Calu3 (cell line): Measurements from ENCODE around the gene SRGAP2C. TPM values are rescaled to one million over a fixed set of nuclear protein-coding genes. Genes with fewer than 3 reads are reported as not detected.
"Not testable (repeated sequence)": the region's sequence is repeated elsewhere in the genome, so short reads cannot be mapped to it uniquely, and the experiment has no call there.

Experiments
- BruUV-seq: library from RNA; stranded (reverse); fragments of 400-500 nt; replicated peaks from 2 replicates; lab custom pipeline; 2021; lab: Mats Ljungman, UMichigan
- CTCF ChIA-PET: fragments of 300-600 bp; sonication (Branson Sonifier 250); formaldehyde crosslinking; loops from one replicate; lab custom pipeline; 2022; ENCODE audit warnings: antibody characterized with exemption; lab: Charles Lee
- DNase-seq: peaks from one replicate; pipeline ENCODE4 v3.0.0; 2022
- H3K27ac Mint-ChIP-seq: one replicate; pipeline ENCODE4 v1.8.0; 2022; ENCODE audit warnings: mixed read lengths; ENCODE audit not compliant: unreplicated experiment
- H3K27me3 Mint-ChIP-seq: one replicate; pipeline ENCODE4 v1.8.0; 2022; ENCODE audit warnings: mixed read lengths; ENCODE audit not compliant: unreplicated experiment
- H3K36me3 Mint-ChIP-seq: one replicate; pipeline ENCODE4 v1.8.0; 2022; ENCODE audit warnings: mild to moderate bottlenecking, moderate library complexity, mixed read lengths; ENCODE audit not compliant: insufficient read depth, unreplicated experiment
- H3K4me1 Mint-ChIP-seq: one replicate; pipeline ENCODE4 v1.8.0; 2022; ENCODE audit warnings: mild to moderate bottlenecking, low read depth, mixed read lengths; ENCODE audit not compliant: unreplicated experiment
- H3K4me3 Mint-ChIP-seq: one replicate; pipeline ENCODE4 v1.8.0; 2022; ENCODE audit warnings: mild to moderate bottlenecking, low read depth, moderate library complexity, mixed read lengths; ENCODE audit not compliant: unreplicated experiment
- H3K9me3 Mint-ChIP-seq: one replicate; pipeline ENCODE4 v1.8.0; 2022; ENCODE audit warnings: low read depth, mixed read lengths; ENCODE audit not compliant: unreplicated experiment
- intact Hi-C: fragments of 100-400 bp; cut with micrococcal nuclease; formaldehyde crosslinking; loops from one replicate; pipeline ENCODE4 v1.10.0; 2022; ENCODE audit not compliant: unreplicated experiment
- total RNA-seq: library from RNA; stranded (reverse); gene quantifications from 2 replicates; pipeline ENCODE4 v1.2.3, GENCODE V29; 2022

SRGAP2C gene
- total RNA-seq, 1 experiment from 2014 or later, result 22.6 TPM

- H3K4me3 Mint-ChIP-seq, BruUV-seq, H3K36me3 Mint-ChIP-seq, DNase-seq, H3K4me1 Mint-ChIP-seq, H3K27ac Mint-ChIP-seq, H3K9me3 Mint-ChIP-seq, intact Hi-C loops, CTCF ChIA-PET, H3K27me3 Mint-ChIP-seq: not testable (repeated sequence)
Observed at GRCh38 chr1:121246399-121246798, 61.6 kb downstream of the SRGAP2C start.

DNA sequence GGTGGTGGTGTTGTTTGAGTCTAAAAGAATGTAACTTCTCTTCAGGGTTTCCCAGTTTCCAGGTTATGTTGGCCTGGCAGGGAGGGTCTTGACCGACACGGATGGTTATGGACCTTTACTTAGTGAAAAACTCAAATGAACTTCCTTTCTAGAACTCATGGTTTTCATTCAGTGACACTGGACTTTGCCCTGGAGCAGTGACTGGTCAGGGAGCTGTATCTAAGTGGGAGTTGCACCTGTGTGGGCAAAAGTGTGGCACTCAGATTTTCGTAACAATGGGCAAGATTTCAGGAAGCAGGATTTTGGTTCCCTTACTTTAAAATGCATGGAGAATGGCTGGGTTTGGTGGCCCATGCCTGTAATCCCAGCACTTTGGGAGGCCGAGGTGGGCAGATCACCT lies 67.9 kb downstream of the SRGAP2C start:
- H3K27ac Mint-ChIP-seq, intact Hi-C loops, H3K9me3 Mint-ChIP-seq, DNase-seq, H3K4me3 Mint-ChIP-seq, BruUV-seq, H3K4me1 Mint-ChIP-seq, H3K27me3 Mint-ChIP-seq, CTCF ChIA-PET, H3K36me3 Mint-ChIP-seq: not testable (repeated sequence)

- not testable (repeated sequence) for H3K9me3 Mint-ChIP-seq
Observed at GRCh38 chr1:121254618-121255017, 69.8 kb downstream of the SRGAP2C start.

DNA sequence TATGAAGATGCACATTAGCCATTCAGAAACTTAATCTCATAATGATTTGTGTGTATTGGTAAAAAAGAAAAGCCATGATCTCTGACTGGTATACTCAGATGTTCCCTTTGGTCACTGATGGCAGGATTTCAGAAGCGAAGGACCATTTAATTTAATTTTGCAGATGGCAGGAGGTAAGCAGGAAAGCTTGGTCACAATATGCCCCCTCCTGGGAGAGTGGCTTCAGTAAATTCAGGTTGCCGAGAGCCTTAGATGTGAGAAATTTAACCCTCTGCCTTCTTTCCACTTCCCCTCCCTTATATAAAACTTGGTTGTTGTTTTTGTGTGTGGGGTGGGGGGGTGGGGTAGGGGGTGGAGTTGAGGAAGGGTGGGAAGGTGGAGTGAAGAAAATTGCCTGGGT lies 72.9 kb downstream of the SRGAP2C start:
- H3K27ac Mint-ChIP-seq, H3K4me1 Mint-ChIP-seq, DNase-seq, H3K9me3 Mint-ChIP-seq, H3K4me3 Mint-ChIP-seq, CTCF ChIA-PET, BruUV-seq, H3K36me3 Mint-ChIP-seq, intact Hi-C loops, H3K27me3 Mint-ChIP-seq: not testable (repeated sequence)

More at GRCh38 chr1:121254618-121255017, 69.8 kb downstream of the SRGAP2C start:
- H3K4me1 Mint-ChIP-seq, intact Hi-C loops, H3K27ac Mint-ChIP-seq, H3K36me3 Mint-ChIP-seq, DNase-seq, CTCF ChIA-PET, H3K4me3 Mint-ChIP-seq, H3K27me3 Mint-ChIP-seq, BruUV-seq: not testable (repeated sequence)

DNA sequence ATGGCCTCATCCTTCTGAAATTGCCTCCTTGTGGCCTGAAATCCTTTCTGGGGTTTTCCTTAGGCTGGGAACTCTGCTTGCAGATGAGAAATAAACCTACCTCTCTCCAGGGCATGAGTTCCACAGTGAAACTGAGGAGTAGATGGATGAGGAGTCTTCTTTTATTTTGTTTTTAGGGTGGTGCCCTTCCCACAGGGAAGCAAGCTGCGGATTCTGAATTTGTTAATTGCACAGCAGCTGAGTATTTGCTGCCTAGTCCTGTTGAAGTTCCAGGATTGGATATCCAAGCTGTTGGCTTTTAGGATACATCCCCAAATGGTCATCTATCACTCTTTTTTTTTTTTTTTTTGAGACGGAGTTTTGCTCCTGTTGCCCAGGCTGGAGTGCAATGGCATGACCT lies 73.4 kb downstream of the SRGAP2C start:
- BruUV-seq, CTCF ChIA-PET, H3K27ac Mint-ChIP-seq, intact Hi-C loops, H3K36me3 Mint-ChIP-seq, H3K4me3 Mint-ChIP-seq, DNase-seq, H3K4me1 Mint-ChIP-seq, H3K9me3 Mint-ChIP-seq, H3K27me3 Mint-ChIP-seq: not testable (repeated sequence)

- H3K4me3 Mint-ChIP-seq, H3K27ac Mint-ChIP-seq, CTCF ChIA-PET, H3K27me3 Mint-ChIP-seq, H3K4me1 Mint-ChIP-seq, BruUV-seq, intact Hi-C loops, DNase-seq, H3K9me3 Mint-ChIP-seq, H3K36me3 Mint-ChIP-seq: not testable (repeated sequence)
Observed at GRCh38 chr1:121260205-121260604, 75.4 kb downstream of the SRGAP2C start.

- H3K27me3 Mint-ChIP-seq, H3K36me3 Mint-ChIP-seq, CTCF ChIA-PET, H3K4me3 Mint-ChIP-seq, H3K9me3 Mint-ChIP-seq, intact Hi-C loops, BruUV-seq, DNase-seq, H3K4me1 Mint-ChIP-seq, H3K27ac Mint-ChIP-seq: not testable (repeated sequence)
Observed at GRCh38 chr1:121262163-121262562, 77.4 kb downstream of the SRGAP2C start.

GRCh38 chr1:121263789-121264244 lies 79.0 kb downstream of the SRGAP2C start:
- H3K4me3 Mint-ChIP-seq, H3K27ac Mint-ChIP-seq, BruUV-seq, DNase-seq, intact Hi-C loops, CTCF ChIA-PET, H3K4me1 Mint-ChIP-seq, H3K36me3 Mint-ChIP-seq, H3K9me3 Mint-ChIP-seq, H3K27me3 Mint-ChIP-seq: not testable (repeated sequence)

DNA sequence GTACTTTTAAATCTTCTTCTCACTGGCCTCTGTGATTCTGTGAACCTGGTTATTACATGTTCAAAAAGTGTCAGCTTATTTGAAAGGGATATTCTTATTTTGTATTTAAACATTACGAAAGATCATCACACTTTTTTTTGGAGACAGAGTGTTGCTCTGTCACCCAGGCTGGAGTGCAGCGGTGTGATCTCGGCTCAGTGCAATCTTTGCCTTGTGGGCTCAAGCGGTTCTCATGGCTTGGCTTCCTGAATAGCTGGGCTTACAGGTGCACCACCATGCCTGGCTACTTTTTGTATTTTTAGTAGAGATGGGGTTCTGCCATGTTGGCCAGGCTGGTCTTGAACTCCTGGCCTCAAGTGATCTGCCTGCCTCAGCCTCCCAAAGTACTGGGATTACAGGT lies 82.3 kb downstream of the SRGAP2C start:
- DNase-seq, H3K9me3 Mint-ChIP-seq, H3K4me1 Mint-ChIP-seq, H3K27me3 Mint-ChIP-seq, intact Hi-C loops, BruUV-seq, H3K36me3 Mint-ChIP-seq, CTCF ChIA-PET, H3K4me3 Mint-ChIP-seq, H3K27ac Mint-ChIP-seq: not testable (repeated sequence)

DNA sequence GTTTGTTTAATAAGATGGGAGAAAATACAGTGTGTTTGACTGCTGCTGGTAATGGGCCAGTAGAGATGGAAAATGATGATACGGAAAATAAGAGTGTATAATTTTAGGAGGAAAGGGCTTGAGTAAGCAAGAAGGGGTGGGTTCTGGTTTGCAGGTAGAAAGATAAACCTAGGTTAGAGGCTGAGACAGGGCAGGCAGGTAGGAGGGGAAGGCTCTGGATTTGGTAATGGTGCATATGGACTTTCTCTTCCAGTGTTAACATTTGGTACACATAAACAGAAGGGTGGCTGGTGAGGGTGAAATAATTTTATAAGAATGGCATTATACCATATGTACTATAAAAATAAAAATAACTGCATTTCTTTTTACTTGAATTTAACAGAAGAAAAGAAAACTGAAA lies 84.5 kb downstream of the SRGAP2C start:
- BruUV-seq, H3K27ac Mint-ChIP-seq, H3K36me3 Mint-ChIP-seq, intact Hi-C loops, CTCF ChIA-PET, H3K4me1 Mint-ChIP-seq, H3K4me3 Mint-ChIP-seq, H3K9me3 Mint-ChIP-seq, DNase-seq, H3K27me3 Mint-ChIP-seq: not testable (repeated sequence)
